HuH-7 (cell line): ENCODE results near the gene TLR9.
A peak's percentile ranks its signal among the peaks of the same experiment; 100 is the strongest.

Source experiments
- DNase-seq: peaks from one replicate; pipeline ENCODE4 v3.0.0; 2011; ENCODE audit warnings: low spot score

TLR9 gene

GRCh38 chr3:52247409-52248164, 22.1 kb upstream of the TLR9 start:
- no peak for DNase-seq

- no peak for DNase-seq
Measured at GRCh38 chr3:52246728-52247408, 21.4 kb upstream of the TLR9 start.

- no peak for DNase-seq
Measured at GRCh38 chr3:52246264-52246620, 20.8 kb upstream of the TLR9 start.

GRCh38 chr3:52245322-52246263, 20.1 kb upstream of the TLR9 start, which contains the start of gene PPM1M:
Gene PPM1M, plus strand, starts transcription at chr3:52245759. Its CDS starts 66 bp downstream, at chr3:52245825.
- DNase-seq = peak; percentile 76

- no peak for DNase-seq
Measured at GRCh38 chr3:52243791-52244628, 18.6 kb upstream of the TLR9 start.

GRCh38 chr3:52242039-52242438, 16.6 kb upstream of the TLR9 start:
- peak; percentile 2 for DNase-seq

- DNase-seq = no peak
Measured at GRCh38 chr3:52240886-52241370, 15.5 kb upstream of the TLR9 start.

GRCh38 chr3:52240059-52240885, 14.8 kb upstream of the TLR9 start:
- peak; percentile 67 for DNase-seq

GRCh38 chr3:52238761-52239701, 13.6 kb upstream of the TLR9 start, which contains the start of gene TWF2:
Gene TWF2, minus strand, starts transcription at chr3:52239158. Its CDS starts 142 bp downstream, at chr3:52239016.
- DNase-seq = peak; percentile 99

GRCh38 chr3:52238193-52238760, 12.8 kb upstream of the TLR9 start:
- DNase-seq = peak; percentile 75

GRCh38 chr3:52237657-52238172, 12.3 kb upstream of the TLR9 start:
- no peak for DNase-seq

GRCh38 chr3:52237006-52237656, 11.7 kb upstream of the TLR9 start:
- DNase-seq = no peak

- DNase-seq = no peak
Measured at GRCh38 chr3:52236424-52236886, 11.0 kb upstream of the TLR9 start.

- DNase-seq = no peak
Measured at GRCh38 chr3:52234516-52235447, 9.3 kb upstream of the TLR9 start.

- DNase-seq = no peak
Measured at GRCh38 chr3:52233968-52234367, 8.5 kb upstream of the TLR9 start.

- DNase-seq = no peak
Measured at GRCh38 chr3:52233108-52233591, 7.7 kb upstream of the TLR9 start.
